ENCODE results near the gene TPRA1. TPM values are rescaled to one million over a fixed set of nuclear protein-coding genes. Genes with fewer than 3 reads are reported as not detected.
A peak's percentile ranks its signal among the peaks of the same experiment; 100 is the strongest.

Gene TPRA1
- total RNA-seq, 1 experiment from 2014 or later = 20.0 TPM

GRCh38 chr3:127569160-127569559, 21.4 kb downstream of the TPRA1 start:
- 0 out of 4 replicates have a peak, but pooled peaks cover 2 to 3% of the 10 kb centered on the region in 2 experiments for H3K4me1 Mint-ChIP-seq
- Histone ChIP-seq H3K14ac (ENCODE audit: insufficient read depth, low read length) (no peak overlapping the region), H3K79me1 (ENCODE audit: insufficient read depth, low read depth, low read length, poor library complexity, severe bottlenecking) (no peaks in the 10 kb centered on the region), H3T11ph (ENCODE audit: low read length) (no peak overlapping the region), H3K4ac (ENCODE audit: low read depth, low read length) (no peak overlapping the region), H4K8ac (replicated peaks; ENCODE audit: insufficient read length, low read depth, low read length) (no peak overlapping the region), H2BK120ac (ENCODE audit: low read depth, low read length, poor library complexity, severe bottlenecking) (no peak overlapping the region), H4K20me1 (ENCODE audit: control insufficient read depth, insufficient read depth, insufficient read length) (no peaks in the 10 kb centered on the region), H3K27ac (ENCODE audit: insufficient read length, low read depth, low read length) (no peak overlapping the region), H4K5ac (ENCODE audit: insufficient read length, low read depth, low read length) (no peak overlapping the region), H3K9ac (ENCODE audit: extremely low read depth, insufficient read length, low read length) (no peak overlapping the region), H3K23me2 (ENCODE audit: insufficient read length, low read depth, low read length, poor library complexity, severe bottlenecking) (no peaks in the 10 kb centered on the region), H2BK5ac (ENCODE audit: insufficient read length, low read length) (no peak overlapping the region), H4K91ac (ENCODE audit: insufficient read length, low read depth, low read length) (no peak overlapping the region), H3K9me3 (ENCODE audit: control insufficient read depth, low read depth, low read length) (no peaks in the 10 kb centered on the region), H2BK20ac (ENCODE audit: low read depth, low read length, poor library complexity, severe bottlenecking) (no peak overlapping the region), H3K79me2 (ENCODE audit: insufficient read depth, low read length) (no peaks in the 10 kb centered on the region), H3K18ac (ENCODE audit: insufficient read length, low read depth, low read length) (no peak overlapping the region), H2BK12ac (ENCODE audit: insufficient read length, low read depth, low read length) (no peak overlapping the region), H3K23ac (ENCODE audit: insufficient read length, low read depth, low read length) (no peak overlapping the region), H3K4me1 (ENCODE audit: insufficient read depth, low read length) (no peaks in the 10 kb centered on the region), H2AK5ac (ENCODE audit: insufficient read length, low read length) (no peak overlapping the region), H3K27me3 (ENCODE audit: insufficient read depth, low read length) (no peaks in the 10 kb centered on the region), H2BK15ac (ENCODE audit: low read depth, low read length) (no peak overlapping the region), H3K4me2 (ENCODE audit: insufficient read depth, insufficient read length, low read length) (no peak overlapping the region), H2AFZ (ENCODE audit: low read length) (no peak overlapping the region), H3K56ac (ENCODE audit: insufficient read length, low read depth, low read length) (no peak overlapping the region)
- H3K27me3 Mint-ChIP-seq (ENCODE audit: low read depth) = peaks cover 8% of the 10 kb centered on the region
- WGBS (ENCODE audit: extremely low coverage, insufficient read length, low lambda C conversion rate) = no CpG with 5 or more reads among the region's 1 CpG
- peak overlapping the region in 1 of 3 experiments; percentile 61; a peak in 2 of 7 replicates for H3K27ac Mint-ChIP-seq
- H3K9me3 Mint-ChIP-seq = no peaks in the 10 kb centered on the region; a peak in 1 of 5 replicates
- DNase-seq = no peak
- no peak for TF ChIP-seq CTCF (conservative IDR thresholded peaks at IDR 0.05)
- peaks cover 1 to 21% (median 15%) of the 10 kb centered on the region in 3 experiments for H3K36me3 Mint-ChIP-seq (ENCODE audit: insufficient read depth in 1 of 3, low read depth in 3 of 3)
- H3K4me3 Mint-ChIP-seq = no peak overlapping the region

All from H9 (cell line).